ENCODE measurements around the gene FAM174C. TPM values are rescaled to one million over a fixed set of nuclear protein-coding genes. Genes with fewer than 3 reads are reported as not detected.

FAM174C gene
- total RNA-seq, 1 experiment from 2014 or later, result 110 TPM

GRCh38 chr19:1258163-1258492 lies 17.2 kb upstream of the FAM174C start:
- CTCF ChIA-PET, result no interaction called here
- intact Hi-C loops (cut with micrococcal nuclease), result no loop called here
- no peak for TF ChIP-seq EZH2phosphoT487 (IDR thresholded peaks at IDR 0.05; ENCODE audit: borderline replicate concordance, low read length)
- TF ChIP-seq CTCF (conservative IDR thresholded peaks at IDR 0.05; ENCODE audit: low read depth, low read length), result no peak
- no peak for TF ChIP-seq EZH2 (IDR thresholded peaks at IDR 0.05; ENCODE audit: low read length, unreplicated experiment)
- Histone ChIP-seq H3K9me3 (ENCODE audit: low read length) (no peaks in the 10 kb centered on the region), H3K79me2 (ENCODE audit: low read length) (peaks cover 41% of the 10 kb centered on the region), H3K9ac (ENCODE audit: low read length) (no peak overlapping the region), H2AFZ (ENCODE audit: low read length) (no peak overlapping the region), H3K27me3 (ENCODE audit: low read length) (no peaks in the 10 kb centered on the region), H4K20me1 (ENCODE audit: low read length) (peaks cover 3% of the 10 kb centered on the region; the same call in 1 of the 2 replicates), H3K36me3 (ENCODE audit: low read depth, low read length) (peaks cover 33% of the 10 kb centered on the region), H3K4me1 (ENCODE audit: insufficient read depth, low read length) (peaks cover 47% of the 10 kb centered on the region), H3F3A (ENCODE audit: low read length, unreplicated experiment) (peaks cover 14% of the 10 kb centered on the region), H3K9me2 (replicated peaks; ENCODE audit: low read length) (no peaks in the 10 kb centered on the region), H3K4me2 (ENCODE audit: low read length) (no peak overlapping the region), H3K27ac (ENCODE audit: low read length) (no peak overlapping the region), H3K4me3 (ENCODE audit: low read length) (no peak overlapping the region)
- ATAC-seq, result no peak
- POLR2A ChIA-PET (ENCODE audit: unreplicated experiment), result interaction anchor here (0.6 to 1.1 kb wide), 2 partner anchors 11 to 14 kb away, joined by 10 to 14 read pairs; partner anchors contain the start of gene CIRBP
- DNase-seq, result no peak
- TSS peak; percentile 15 for BruUV-seq (replicated peaks)

GRCh38 chr19:1258707-1259205 lies 16.6 kb upstream of the FAM174C start:
- no TSS peak for BruUV-seq (replicated peaks)
- peaks cover 42% of the 10 kb centered on the region for H3K4me1 ChIP-seq (ENCODE audit: insufficient read depth, low read length)
- peak overlapping the region; percentile 39; the same call in 1 of the 2 replicates for H3K4me2 ChIP-seq (ENCODE audit: low read length)
- no peak overlapping the region for H3K4me3 ChIP-seq (ENCODE audit: low read length)
- H3K9me2 ChIP-seq (replicated peaks; ENCODE audit: low read length), result no peaks in the 10 kb centered on the region
- peaks cover 29% of the 10 kb centered on the region for H3K36me3 ChIP-seq (ENCODE audit: low read depth, low read length)
- H3K79me2 ChIP-seq (ENCODE audit: low read length), result peaks cover 34% of the 10 kb centered on the region
- no peak overlapping the region for H3K9ac ChIP-seq (ENCODE audit: low read length)
- DNase-seq (no peak), ATAC-seq (no peak)
- POLR2A ChIA-PET (ENCODE audit: unreplicated experiment), result interaction anchor here (0.6 to 1.1 kb wide), 2 partner anchors 10 to 13 kb away, joined by 10 to 14 read pairs; partner anchors contain the start of gene CIRBP
- no peak overlapping the region for H2AFZ ChIP-seq (ENCODE audit: low read length)
- no peaks in the 10 kb centered on the region for H3K27me3 ChIP-seq (ENCODE audit: low read length)
- TF ChIP-seq EZH2 (IDR thresholded peaks at IDR 0.05; ENCODE audit: low read length, unreplicated experiment) (no peak), EZH2phosphoT487 (IDR thresholded peaks at IDR 0.05; ENCODE audit: borderline replicate concordance, low read length) (no peak), CTCF (conservative IDR thresholded peaks at IDR 0.05; ENCODE audit: low read depth, low read length) (no peak)
- peak overlapping the region; percentile 82 for H3K27ac ChIP-seq (ENCODE audit: low read length)
- intact Hi-C loops (cut with micrococcal nuclease), result no loop called here
- H3K9me3 ChIP-seq (ENCODE audit: low read length), result no peaks in the 10 kb centered on the region
- peaks cover 3% of the 10 kb centered on the region; the same call in 1 of the 2 replicates for H4K20me1 ChIP-seq (ENCODE audit: low read length)
- H3F3A ChIP-seq (ENCODE audit: low read length, unreplicated experiment), result peaks cover 14% of the 10 kb centered on the region
- CTCF ChIA-PET, result no interaction called here

GRCh38 chr19:1259206-1259875 lies 16.0 kb upstream of the FAM174C start:
- Histone ChIP-seq H3K27ac (ENCODE audit: low read length) (peak overlapping the region; percentile 82), H3K27me3 (ENCODE audit: low read length) (no peaks in the 10 kb centered on the region), H3K79me2 (ENCODE audit: low read length) (peaks cover 28% of the 10 kb centered on the region), H3K9me3 (ENCODE audit: low read length) (no peaks in the 10 kb centered on the region), H2AFZ (ENCODE audit: low read length) (no peak overlapping the region), H3K9me2 (replicated peaks; ENCODE audit: low read length) (no peaks in the 10 kb centered on the region), H3K9ac (ENCODE audit: low read length) (peak overlapping the region; percentile 45; the same call in 1 of the 2 replicates), H3K4me3 (ENCODE audit: low read length) (no peak overlapping the region), H3K4me2 (ENCODE audit: low read length) (peak overlapping the region; percentile 39; the same call in 1 of the 2 replicates), H3K36me3 (ENCODE audit: low read depth, low read length) (peaks cover 26% of the 10 kb centered on the region), H3F3A (ENCODE audit: low read length, unreplicated experiment) (peaks cover 14% of the 10 kb centered on the region), H4K20me1 (ENCODE audit: low read length) (peaks cover 3% of the 10 kb centered on the region; the same call in 1 of the 2 replicates), H3K4me1 (ENCODE audit: insufficient read depth, low read length) (peaks cover 39% of the 10 kb centered on the region)
- TF ChIP-seq EZH2phosphoT487 (IDR thresholded peaks at IDR 0.05; ENCODE audit: borderline replicate concordance, low read length) (no peak), EZH2 (IDR thresholded peaks at IDR 0.05; ENCODE audit: low read length, unreplicated experiment) (no peak), CTCF (conservative IDR thresholded peaks at IDR 0.05; ENCODE audit: low read depth, low read length) (no peak)
- DNase-seq, result peak; percentile 38
- TSS peak; percentile 55 for BruUV-seq (replicated peaks)
- POLR2A ChIA-PET (ENCODE audit: unreplicated experiment), result interaction anchor here (1.1 kb wide), 1 partner anchor 10 kb away, joined by 14 read pairs; the partner anchor contains the start of gene CIRBP
- CTCF ChIA-PET, result no interaction called here
- intact Hi-C loops (cut with micrococcal nuclease), result no loop called here
- peak; percentile 25 for ATAC-seq
